Tibial nerve (tissue), 4 donors: Measurements from ENCODE around the gene NKX1-2. TPM values are rescaled to one million over a fixed set of nuclear protein-coding genes. Genes with fewer than 3 reads are reported as not detected.

Experiments used
- DNase-seq, 2 donors: peaks; one replicate each; pipeline ENCODE4 v3.0.0-alpha.2; 2019; ENCODE audit warnings: low spot score in 2 of 2
- H3K27ac ChIP-seq, 4 donors: fragments of 200-600 bp; sonication (generic) in 3 of 4; one replicate each; pipeline ENCODE4 v1.5.1; 2017 to 2019; ENCODE audit warnings: mild to moderate bottlenecking in 1 of 4
- H3K27me3 ChIP-seq, 2 donors: fragments of 200-600 bp; sonication (generic) in 1 of 2; one replicate each; pipeline versions ENCODE4 v1.5.1 to v1.6.0; 2017 to 2019
- H3K36me3 ChIP-seq, 3 donors: fragments of 200-600 bp; sonication (generic); one replicate each; pipeline ENCODE4 v1.5.1; 2018 to 2019
- H3K4me1 ChIP-seq, 4 donors: fragments of 200-600 bp; sonication (generic) in 3 of 4; one replicate each; pipeline ENCODE4 v1.5.1; 2017 to 2019
- H3K4me3 ChIP-seq, 4 donors: fragments of 200-600 bp; sonication (generic) in 3 of 4; one replicate each; pipeline ENCODE4 v1.5.1; 2017 to 2019; ENCODE audit warnings: mild to moderate bottlenecking in 1 of 4, moderate library complexity in 1 of 4
- H3K9me3 ChIP-seq, 4 donors: fragments of 200-600 bp; sonication (generic) in 3 of 4; one replicate each; pipeline ENCODE4 v1.5.1; 2017 to 2019
- CTCF ChIP-seq, 5 experiments: fragments of 200-600 bp in 3 of 5; fragments of 450-650 bp in 2 of 5; sonication (generic) in 3 of 5; IDR thresholded peaks; one replicate each; pipeline ENCODE4 v1.5.1; 2016 to 2019; ENCODE audit warnings: antibody characterized with exemption in 5 of 5, mild to moderate bottlenecking in 3 of 5, moderate library complexity in 2 of 5
- EP300 ChIP-seq, 2 donors: sonication (generic); formaldehyde crosslinking; IDR thresholded peaks; one replicate each; pipeline ENCODE4 v1.6.1; 2017; ENCODE audit warnings: antibody characterized with exemption in 2 of 2, mild to moderate bottlenecking in 1 of 2
- POLR2A ChIP-seq, 2 donors: fragments of 450-650 bp; IDR thresholded peaks; one replicate each; pipeline ENCODE4 v1.6.1; 2017; ENCODE audit warnings: antibody characterized with exemption in 2 of 2, mild to moderate bottlenecking in 2 of 2, moderate library complexity in 2 of 2
- WGBS, 2 donors: methylation state at CpG; one replicate each; pipeline ENCODE4 v1.1.5; 2018; 5-methylcytosine and 5-hydroxymethylcytosine counted together
- total RNA-seq, 4 donors: library from RNA; depleted of rRNA; stranded (reverse); fragments of >200 nt; gene quantifications; one replicate each; pipeline ENCODE4 v1.1.0, GENCODE V29; 2016

NKX1-2 gene
- total RNA-seq, 4 donors from 2014 or later: not detected

- no peak overlapping the region for H3K4me3 ChIP-seq
- H3K27ac ChIP-seq: no peak overlapping the region
- WGBS, 2 donors: 78 to 79% methylated on average over 12 to 13 of the region's 13 CpGs
- no peaks in the 10 kb centered on the region for H3K36me3 ChIP-seq
- no peaks in the 10 kb centered on the region for H3K4me1 ChIP-seq
- no peaks in the 10 kb centered on the region for H3K9me3 ChIP-seq
- no peaks in the 10 kb centered on the region for H3K27me3 ChIP-seq
- TF ChIP-seq POLR2A (IDR thresholded peaks at IDR 0.05): no peak
- no peak for TF ChIP-seq EP300 (IDR thresholded peaks at IDR 0.05)
- TF ChIP-seq CTCF (IDR thresholded peaks at IDR 0.05): no peak
- no peak for DNase-seq
Measured at GRCh38 chr10:124468624-124469023, 18.8 kb upstream of the NKX1-2 start.

- H3K36me3 ChIP-seq: no peaks in the 10 kb centered on the region
- H3K4me3 ChIP-seq: no peak overlapping the region
- no peak for DNase-seq
- H3K27me3 ChIP-seq: no peaks in the 10 kb centered on the region
- H3K4me1 ChIP-seq: peaks cover 0 to 3% (median 0%) of the 10 kb centered on the region in 4 donors
- H3K9me3 ChIP-seq: no peaks in the 10 kb centered on the region
- H3K27ac ChIP-seq: no peak overlapping the region
- WGBS, 2 donors: 79 to 83% methylated on average over 4 of the region's 4 CpGs
- TF ChIP-seq EP300 (IDR thresholded peaks at IDR 0.05) (no peak), POLR2A (IDR thresholded peaks at IDR 0.05) (no peak), CTCF (IDR thresholded peaks at IDR 0.05) (no peak)
Measured at GRCh38 chr10:124467165-124467564, 17.3 kb upstream of the NKX1-2 start.

- Histone ChIP-seq H3K4me1 (peaks cover 0 to 10% (median 0%) of the 10 kb centered on the region in 4 donors), H3K4me3 (no peak overlapping the region), H3K27me3 (no peaks in the 10 kb centered on the region), H3K9me3 (no peaks in the 10 kb centered on the region), H3K36me3 (no peaks in the 10 kb centered on the region), H3K27ac (no peak overlapping the region)
- WGBS, 2 donors: 56 to 64% methylated on average over 9 of the region's 9 CpGs
- no peak for DNase-seq
- TF ChIP-seq POLR2A (IDR thresholded peaks at IDR 0.05): no peak
- no peak for TF ChIP-seq EP300 (IDR thresholded peaks at IDR 0.05)
- TF ChIP-seq CTCF (IDR thresholded peaks at IDR 0.05): no peak
Measured at GRCh38 chr10:124465777-124466488, 16.1 kb upstream of the NKX1-2 start.

DNA sequence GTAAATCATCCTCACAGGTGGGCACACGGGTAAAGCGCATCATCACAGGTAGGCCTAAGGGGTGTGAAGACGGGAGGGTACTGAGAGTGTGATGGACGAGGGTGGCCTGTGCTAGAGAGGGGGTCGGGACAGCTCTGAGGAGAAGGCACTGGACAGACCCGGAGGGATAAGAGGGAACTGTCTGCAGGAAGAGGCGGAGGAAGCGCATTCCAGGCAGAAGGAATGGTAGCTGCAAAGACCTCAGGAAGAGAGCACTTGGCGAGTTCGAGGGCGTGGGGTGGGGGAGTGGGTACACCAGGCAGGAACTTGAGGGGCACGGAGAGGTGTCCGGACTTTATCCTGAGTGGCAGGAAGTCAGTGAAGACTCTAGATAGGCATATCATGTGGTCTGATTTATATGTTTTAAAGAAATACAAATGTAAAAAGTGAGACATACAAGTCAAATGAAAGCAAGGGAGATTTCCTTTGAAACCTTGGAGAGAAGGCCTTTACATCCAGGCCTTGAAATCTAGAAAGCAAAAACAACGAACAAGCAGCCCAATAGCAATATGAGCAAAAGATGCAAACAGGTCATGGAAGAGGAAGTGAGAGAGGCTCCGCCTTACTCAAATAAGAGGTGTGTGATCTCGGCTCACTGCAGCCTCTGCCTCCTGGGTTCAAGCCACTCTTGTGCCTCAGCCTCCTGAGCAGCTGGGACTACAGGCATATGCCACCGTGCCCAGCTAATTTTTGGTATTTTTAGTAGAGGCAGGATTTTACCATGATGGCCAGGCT lies 15.4 kb upstream of the NKX1-2 start:
- TF ChIP-seq CTCF (IDR thresholded peaks at IDR 0.05): no peak
- no peak for TF ChIP-seq POLR2A (IDR thresholded peaks at IDR 0.05)
- no peak for TF ChIP-seq EP300 (IDR thresholded peaks at IDR 0.05)
- WGBS, 2 donors: 76 to 77% methylated on average over 17 of the region's 17 CpGs
- H3K9me3 ChIP-seq: no peaks in the 10 kb centered on the region
- H3K36me3 ChIP-seq: no peaks in the 10 kb centered on the region
- H3K4me1 ChIP-seq: peaks cover 0 to 10% (median 0%) of the 10 kb centered on the region in 4 donors
- no peak overlapping the region for H3K27ac ChIP-seq
- H3K4me3 ChIP-seq: no peak overlapping the region
- H3K27me3 ChIP-seq: no peaks in the 10 kb centered on the region
- DNase-seq: no peak
